GM18520 (cell line): ENCODE measurements around the gene OXNAD1.

Experiments
- ATAC-seq: cut with Tn5 transposase; IDR thresholded peaks from one replicate; pipeline ENCODE4 v1.9.1; 2021; ENCODE audit not compliant: unreplicated experiment

Gene OXNAD1

DNA sequence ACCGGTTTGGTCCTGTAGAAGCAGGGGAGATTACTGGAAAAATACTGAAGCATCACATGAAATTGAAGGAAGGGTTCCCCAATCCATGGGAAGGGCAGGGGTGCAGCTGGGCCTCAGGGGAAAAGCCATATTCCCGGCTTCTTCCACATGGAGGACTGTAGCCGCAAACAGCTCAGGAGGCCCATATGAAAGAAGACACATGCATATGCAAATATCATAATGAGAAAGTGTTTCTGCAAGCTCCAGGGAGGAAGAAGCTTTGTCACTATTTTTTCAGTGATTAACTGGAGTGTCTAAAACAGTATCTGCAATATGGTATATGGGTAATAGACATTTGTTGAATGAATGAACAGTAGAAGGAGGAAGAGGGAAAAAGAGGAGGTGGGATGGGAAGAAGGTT lies 19.4 kb upstream of the OXNAD1 start:
- ATAC-seq: no peak

DNA sequence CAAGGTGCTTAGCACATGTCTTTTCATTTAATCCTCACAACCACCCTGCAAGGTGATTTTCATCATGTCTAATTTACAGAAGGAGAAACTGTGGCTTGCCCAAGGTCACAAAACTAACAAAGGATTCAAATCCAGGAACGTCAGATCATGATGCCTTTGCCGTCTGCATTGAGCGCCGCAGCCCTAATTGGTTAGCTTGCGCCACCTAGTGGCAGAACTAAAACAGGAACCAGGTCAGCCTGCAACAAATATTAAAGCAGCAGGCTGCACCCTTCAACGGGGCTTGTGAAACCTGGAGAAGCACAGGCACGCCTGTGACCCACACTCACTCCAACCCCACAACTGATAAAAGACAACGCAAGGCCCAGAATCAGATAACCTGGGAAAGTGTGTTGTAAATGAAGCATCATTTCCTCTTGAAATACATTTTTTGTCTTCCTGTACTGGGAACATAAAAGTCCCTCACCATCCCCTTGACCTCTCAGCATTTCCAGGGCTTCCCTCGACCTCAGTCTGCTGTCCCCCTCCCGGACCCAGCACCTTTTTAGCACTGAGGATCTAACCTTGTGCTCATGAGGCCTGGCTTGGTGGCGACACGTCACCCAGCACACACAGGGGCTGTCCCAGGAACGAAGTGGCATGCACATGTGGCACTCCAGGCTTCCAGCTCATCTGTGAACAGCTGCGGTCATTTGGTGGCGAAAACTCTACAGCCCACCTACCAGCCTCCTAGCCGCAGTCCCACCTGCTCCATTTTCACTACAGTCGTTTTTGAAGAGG lies 17.5 kb upstream of the OXNAD1 start:
- peak; percentile 41 for ATAC-seq

DNA sequence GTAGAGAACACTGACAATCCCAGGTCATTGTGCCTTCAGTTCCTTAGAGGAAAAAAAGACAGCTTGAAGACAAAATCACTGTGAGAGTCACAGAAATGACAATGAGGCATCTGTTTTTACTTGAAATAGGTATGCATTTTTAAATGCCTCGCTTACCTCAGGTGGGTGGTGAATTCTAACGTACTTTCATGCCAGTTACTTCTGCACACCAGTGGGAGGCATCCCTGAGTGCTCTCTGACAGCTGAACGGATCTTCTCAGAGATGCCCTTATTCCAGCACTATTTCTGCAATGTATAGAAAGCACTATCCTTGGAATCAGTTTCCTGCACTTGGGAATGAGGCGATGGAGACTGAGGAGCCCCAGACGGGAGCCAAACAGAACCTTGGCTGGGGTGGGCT lies 16.5 kb upstream of the OXNAD1 start:
- ATAC-seq: no peak

DNA sequence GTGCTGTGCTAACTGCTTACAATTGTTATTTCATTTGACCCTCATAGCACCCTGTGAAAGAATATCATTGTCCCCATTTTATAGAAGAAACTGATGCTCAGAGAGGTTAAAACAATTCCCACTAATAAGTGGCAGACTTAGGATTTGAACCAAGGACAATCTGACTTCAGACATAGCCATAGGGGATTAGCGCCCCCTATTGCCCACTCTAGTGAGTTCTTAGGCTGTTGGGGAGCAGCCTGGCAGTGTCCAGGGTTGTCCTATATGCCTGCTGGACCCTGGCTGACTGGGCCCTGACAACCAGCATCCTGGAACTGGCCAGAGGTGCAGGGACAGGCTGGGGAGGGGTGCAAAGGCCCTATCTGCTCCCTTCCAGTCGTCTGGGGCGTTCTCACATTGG lies 15.7 kb upstream of the OXNAD1 start:
- ATAC-seq: no peak

DNA sequence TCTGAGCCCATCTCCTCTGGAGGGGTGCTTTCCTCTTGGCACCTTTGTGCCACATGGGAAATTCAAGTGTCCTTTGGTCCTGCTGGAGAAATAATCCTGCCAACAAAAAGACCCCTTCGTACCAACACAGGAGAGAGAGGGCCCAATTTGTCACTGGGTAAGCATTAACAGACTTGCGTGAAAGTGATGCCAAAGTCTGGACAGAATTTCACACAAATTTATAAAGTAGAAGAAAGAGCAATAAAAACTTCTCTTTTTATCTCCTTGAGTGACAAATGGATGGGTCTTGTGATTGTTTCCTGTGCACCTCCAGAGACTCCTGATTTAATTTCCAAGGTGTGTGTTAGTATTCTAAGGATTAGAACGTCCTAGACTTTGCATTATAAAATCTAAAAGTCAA lies 15.1 kb upstream of the OXNAD1 start:
- no peak for ATAC-seq

DNA sequence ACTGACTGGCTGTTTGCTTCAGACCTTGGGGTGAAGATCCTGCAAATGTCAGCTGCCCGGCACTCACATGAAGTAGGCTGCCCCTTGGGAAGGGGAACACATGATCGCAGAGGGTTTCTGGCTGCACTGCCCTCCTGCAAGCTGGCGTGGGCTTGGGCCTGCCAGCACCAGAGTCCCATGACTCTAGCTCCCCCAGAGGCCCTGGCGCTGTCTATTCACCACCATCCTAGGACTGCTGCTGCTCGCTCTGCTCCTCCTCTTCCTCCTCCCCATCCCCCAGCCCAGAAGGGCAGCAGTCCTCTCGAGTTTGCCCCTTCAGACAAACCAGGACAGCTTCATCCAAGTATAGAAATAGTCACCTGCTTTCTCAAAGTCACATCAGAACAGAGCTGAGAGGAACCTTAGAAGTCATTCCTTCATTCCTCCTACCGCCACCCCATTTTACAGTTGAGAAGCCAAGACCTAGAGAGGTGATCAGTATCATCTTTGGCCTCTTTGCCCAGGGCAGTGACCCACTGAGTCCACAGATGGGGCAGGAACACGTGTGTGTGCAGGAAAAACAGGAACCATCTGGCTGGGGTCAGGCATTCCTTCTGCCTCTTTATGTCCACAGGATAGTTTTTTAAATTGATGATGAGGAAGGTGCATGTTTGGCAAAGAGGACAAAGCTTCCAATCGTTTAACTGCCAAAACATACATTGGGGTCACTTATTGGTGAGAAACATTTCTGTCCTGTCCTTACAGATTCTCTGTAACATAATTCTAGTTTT lies 13.5 kb upstream of the OXNAD1 start:
- no peak for ATAC-seq

DNA sequence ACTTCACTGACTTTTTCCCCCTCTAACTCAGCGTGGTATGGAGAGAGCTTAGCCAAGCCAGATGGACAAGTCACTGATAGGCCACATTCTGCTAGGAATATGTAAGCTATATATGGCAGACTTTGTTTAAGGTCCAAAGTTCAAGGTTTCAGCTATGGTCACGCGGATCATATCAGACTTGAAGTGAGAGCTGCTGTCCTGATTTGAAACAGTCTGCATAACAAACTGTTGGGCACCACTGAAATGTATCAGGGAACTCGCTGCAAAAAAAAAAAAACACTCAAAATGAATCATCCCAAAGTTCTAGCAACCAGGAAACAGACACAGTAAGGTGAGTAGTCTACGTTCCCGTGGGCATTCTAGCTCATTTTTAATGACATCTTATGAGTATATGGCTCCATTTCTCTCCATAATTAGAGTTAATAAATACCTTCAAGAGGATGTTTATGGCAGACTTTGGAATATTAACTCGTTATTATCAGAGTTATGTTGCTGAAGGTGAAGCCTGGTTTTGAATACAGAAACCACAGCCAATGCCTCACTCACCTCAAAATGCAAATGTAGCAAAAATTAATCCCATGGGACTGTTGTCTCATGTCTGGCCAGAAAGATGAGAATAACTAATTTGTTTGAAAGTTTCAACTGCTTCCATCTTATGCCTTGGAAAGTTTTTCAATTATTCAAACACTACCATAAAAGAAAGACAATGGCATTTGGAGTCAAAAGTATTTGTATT lies 12.6 kb upstream of the OXNAD1 start:
- peak; percentile 42 for ATAC-seq

DNA sequence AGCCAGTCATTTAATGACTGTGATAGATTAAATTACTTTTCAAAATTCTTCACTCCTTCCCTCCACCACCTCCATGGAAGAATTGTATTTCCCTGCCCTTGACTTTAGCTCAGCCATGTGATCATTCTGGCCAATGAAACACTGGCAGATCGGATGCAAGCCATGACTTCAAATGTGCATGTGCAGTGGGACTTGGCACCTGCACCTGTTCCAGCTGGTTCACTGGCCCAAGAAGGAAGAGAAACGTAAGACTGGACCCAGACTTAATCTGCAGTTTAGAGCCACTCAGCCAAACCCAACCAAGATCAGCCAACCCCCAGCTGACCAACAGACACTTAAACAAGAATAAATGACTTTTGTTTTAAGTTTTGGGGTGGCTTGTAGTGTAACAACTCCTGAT lies 12.0 kb upstream of the OXNAD1 start:
- no peak for ATAC-seq

DNA sequence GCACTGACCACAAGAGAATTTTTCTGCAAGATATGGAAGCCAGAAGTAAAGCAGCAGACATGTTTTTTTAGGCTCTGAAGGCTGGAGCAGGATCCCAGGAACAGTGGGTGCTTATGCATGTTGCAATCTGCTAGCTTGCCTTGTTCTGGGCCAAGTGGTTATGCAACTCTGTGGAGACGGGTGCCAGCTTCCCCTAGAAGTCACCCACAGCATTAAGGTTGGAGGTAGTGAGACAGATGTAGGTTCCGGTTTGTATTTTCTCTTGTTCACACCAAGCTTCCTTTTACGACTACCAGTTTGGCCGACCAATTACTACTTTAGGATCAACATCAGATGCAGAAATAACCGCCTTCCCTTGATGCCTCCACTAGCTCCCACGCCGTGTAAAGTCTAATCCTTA lies 11.4 kb upstream of the OXNAD1 start:
- no peak for ATAC-seq

DNA sequence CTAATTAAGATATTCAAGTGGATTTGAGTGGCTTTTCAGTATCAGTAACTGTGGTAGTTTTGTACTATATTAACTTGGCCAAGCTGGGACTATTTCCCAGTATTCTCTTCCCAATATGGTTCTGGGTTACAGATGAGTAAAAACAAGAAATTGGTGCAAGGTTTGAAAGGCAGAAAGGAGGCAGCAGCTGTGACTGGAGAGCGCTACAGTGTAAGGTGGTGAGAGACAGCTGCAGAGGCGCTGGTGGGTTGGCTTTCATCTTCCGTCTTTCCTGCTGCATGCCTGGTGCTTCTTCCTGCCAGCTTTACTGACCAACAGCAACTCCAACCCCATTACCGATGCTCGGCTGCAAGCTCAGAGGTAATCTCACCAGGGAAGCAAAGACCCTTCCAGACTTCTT lies 10.1 kb upstream of the OXNAD1 start:
- no peak for ATAC-seq

DNA sequence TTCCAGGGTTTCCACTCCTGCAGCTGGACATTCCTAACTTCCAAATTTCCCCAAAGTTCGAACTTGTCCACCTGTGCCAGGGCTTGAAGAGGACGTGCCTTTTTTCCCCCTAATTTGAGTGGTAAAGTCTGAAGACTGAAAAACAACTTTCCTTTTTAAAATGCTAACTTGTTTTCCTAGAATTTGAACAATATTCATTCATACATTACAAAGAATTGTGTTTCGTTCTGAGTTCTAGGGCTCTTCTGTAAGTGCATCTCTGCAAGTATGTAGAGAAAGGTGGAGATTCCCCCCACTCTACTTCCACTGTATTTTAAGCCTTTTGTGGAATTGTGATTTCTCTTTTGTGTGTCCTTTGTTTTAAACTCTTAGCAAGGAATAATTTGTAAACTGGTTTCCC lies 9.7 kb upstream of the OXNAD1 start:
- ATAC-seq: no peak

DNA sequence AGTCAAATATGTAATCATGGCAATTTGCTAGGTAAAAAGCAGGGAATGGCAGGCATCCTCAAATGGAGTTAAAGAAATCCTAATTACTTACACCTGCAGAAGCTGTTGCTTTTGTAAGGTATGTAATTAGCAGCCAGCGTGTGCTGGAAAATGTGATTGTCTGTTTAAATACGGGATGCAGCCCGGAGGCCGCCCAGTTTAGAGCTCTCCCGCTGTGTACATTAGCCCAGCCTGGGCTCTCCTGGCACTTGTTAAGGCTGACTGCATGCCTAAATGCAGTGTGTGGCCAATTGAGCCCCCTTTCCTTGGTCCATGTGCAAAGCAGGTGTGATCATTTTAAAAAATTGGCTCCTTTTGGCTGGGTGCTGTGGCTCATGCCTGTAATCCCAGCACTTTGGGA lies 9.3 kb upstream of the OXNAD1 start:
- no peak for ATAC-seq

DNA sequence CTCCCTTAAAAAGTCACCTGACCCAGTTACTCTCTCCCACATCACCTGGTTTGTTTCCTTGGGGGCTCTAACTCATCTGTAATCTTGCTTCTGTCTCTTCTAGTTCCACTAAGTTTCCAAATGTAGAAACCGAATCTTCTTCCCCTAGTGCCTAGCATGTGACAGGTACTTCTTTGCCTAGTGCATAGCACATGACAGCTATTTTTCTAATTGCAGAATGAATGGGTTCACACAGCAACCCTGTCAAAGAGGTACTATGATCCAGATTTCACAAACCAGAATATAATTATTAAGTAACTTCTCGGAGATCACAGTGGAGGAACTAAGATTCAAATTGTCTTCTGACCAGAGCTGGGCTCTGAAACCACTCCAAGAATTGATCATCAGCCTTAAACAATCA lies 7.7 kb upstream of the OXNAD1 start:
- ATAC-seq: no peak

DNA sequence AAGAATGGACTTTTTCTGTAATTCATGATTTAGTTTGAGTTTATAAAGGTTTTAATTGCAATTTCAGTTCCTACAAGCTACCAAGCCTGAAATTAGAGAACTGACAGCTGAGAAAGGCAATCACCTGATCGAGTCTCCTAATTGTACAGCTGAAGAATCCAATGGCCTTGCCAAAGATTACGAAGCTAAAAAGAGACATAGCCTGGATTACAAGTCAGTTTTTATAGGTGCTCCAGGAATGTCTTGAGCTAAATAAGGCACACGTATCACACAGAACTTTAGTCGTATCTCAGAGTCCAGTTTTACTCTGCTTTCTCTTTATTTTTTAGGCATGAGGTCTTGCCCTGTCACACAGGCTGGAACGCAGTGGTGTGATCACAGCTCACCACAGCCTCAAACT lies 6.8 kb upstream of the OXNAD1 start:
- ATAC-seq: no peak

DNA sequence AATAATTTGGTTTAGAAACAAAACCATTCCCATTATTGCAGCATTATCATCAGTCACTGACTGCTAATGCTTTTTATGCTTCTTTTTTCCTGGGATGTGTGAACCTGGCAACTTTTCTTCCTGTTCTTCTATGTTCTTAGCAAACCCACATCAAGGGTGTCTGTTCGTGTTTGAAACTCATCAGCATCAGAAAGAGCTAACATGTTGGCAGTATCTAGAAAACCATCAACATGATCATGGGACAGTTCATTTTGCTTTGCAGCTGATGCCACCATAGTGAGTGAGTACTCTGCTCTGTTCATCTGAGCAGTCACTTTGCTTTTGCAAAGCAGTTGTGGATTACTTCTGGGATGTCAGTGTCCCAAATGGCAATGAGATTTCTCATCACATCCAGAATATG lies 6.1 kb upstream of the OXNAD1 start:
- no peak for ATAC-seq

DNA sequence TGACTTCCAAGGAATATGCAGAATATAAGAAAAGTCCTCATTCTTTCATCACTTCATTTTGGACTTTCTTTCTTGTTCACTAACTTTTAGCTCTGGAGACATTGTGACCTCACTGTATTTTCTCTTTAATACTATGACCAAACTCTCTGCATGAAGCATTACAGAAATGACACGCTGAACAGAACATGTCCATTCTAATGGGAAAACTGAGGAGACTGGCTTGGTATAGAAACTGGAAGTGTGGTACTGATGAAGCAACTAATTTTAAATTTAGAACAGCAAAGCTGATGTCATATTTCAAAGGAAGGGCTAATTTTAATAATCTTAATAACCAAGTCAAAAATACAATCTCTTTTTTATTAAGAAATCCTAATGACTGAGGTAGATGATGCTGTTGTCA lies 5.0 kb upstream of the OXNAD1 start:
- no peak for ATAC-seq

DNA sequence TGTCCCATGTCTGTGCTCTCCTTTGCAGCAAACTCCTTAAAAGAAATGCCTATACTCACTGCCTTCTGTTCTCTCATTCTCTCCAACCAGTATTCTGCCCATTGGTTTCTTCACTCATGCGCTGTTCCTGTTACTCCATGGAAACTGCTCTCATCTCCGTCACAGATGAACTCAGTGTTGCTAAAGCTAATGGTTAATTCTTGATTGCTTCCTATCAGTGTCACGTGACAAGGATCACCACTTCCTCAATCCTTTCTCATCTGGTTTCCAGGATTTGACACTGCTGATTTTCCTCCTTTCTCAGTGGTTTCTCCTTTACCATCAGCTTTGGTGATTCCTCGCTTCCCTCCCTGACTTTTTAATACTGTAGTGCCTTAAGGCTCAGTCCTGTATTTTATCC lies 2.8 kb upstream of the OXNAD1 start:
- ATAC-seq: no peak

DNA sequence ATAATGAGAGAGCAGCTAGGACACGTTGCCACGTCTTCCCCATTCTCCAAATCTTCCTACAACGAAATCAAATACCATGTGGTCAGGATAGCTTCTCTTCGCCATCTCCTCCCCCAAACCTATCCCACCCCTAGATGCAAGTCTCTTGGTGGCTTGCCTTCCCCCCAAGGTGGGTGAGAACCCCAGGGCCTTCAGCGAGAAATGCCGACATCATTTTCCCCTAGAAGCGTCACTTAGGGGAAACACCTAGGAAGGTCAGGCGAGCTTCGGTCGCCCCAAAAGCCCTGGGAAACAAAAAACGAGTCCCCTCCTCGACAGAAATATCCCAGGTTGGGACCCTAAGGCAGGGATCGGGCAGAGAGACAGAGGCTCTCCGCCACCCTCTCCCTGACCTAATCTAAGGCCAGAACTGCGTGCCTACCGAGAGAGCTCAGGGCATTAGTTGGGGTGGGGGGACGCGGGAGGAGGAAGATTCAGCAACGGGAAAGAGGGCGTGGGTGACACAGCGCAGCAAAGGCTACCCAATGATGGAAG lies 771 bp upstream of the OXNAD1 start:
- no peak for ATAC-seq

DNA sequence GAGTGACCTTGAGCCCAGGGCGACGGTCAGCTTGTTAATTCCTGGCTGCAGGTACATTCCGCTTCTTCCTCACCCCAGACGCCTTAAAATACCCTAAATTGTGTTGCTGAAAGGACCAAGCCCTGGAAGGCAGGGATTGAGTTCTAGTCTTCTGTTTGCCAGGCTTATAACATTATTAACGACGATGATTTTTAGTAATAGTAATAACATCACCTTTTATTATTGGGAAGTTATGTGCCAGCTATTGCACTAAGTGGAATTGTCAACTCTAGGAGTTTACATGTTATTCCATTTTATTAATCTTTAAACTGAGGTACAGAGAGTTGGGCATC lies 409 bp downstream of the OXNAD1 start:
- no peak for ATAC-seq

DNA sequence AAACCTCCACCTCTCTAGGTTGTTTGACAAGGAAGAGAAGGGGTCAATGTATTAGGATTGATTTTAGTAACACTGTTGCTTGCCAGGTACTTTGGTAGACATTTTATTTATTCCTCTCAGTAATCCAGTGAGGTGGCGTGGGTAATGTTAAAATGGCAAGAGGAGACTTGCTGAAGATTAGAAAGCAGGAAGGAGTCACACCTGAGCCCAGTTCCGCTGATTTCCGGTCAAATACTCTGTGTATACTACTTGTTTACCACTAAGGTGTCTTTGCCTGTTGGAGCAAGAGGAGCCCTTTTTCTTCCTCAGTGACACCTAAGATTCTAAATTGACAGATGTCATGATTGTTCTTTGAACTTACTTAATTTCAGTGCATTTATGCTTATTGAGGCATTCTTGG lies 1.7 kb downstream of the OXNAD1 start:
- no peak for ATAC-seq

DNA sequence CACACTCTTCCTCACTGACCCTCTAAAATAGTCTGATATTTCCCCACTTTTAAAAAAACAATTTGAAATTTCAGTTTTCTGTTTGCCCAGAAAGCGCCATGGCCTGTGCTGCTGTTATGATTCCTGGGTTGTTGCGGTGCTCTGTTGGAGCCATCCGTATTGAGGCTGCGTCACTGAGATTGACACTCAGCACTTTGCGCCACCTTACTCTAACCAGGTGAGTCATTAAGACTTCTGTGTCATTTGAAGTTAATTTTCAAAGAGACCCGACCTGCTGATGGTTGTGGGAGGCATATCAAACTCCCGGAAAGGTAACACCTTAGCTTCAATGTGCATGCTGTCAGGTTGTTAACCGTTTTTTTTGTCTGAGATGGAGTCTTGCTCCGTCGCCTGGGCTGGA lies 5.8 kb downstream of the OXNAD1 start:
- no peak for ATAC-seq

DNA sequence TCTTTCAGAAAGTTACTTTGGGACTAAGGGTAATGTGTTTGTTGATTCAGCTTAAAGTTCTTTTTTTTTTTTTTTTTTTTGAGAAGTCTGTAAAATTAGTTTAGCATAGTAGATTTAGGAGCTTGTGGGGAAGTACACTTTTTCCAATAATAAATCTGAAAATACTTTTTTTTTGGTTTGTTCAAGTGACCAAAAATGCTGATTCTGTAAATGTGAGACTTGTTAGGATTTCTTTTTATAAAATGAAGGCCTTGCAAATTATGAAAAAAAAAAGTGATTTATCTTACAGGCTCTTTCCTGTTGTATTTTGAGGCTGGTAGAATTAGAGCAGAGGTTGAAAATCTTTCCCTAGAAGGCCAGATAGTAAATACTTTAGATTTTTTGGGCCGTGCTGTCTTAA lies 7.6 kb downstream of the OXNAD1 start:
- no peak for ATAC-seq
